ENCODE results near the gene AMIGO2.
"Not testable (repeated sequence)": the region's sequence is repeated elsewhere in the genome, so short reads cannot be mapped to it uniquely, and the experiment has no call there.

The AMIGO2 gene, protein sequence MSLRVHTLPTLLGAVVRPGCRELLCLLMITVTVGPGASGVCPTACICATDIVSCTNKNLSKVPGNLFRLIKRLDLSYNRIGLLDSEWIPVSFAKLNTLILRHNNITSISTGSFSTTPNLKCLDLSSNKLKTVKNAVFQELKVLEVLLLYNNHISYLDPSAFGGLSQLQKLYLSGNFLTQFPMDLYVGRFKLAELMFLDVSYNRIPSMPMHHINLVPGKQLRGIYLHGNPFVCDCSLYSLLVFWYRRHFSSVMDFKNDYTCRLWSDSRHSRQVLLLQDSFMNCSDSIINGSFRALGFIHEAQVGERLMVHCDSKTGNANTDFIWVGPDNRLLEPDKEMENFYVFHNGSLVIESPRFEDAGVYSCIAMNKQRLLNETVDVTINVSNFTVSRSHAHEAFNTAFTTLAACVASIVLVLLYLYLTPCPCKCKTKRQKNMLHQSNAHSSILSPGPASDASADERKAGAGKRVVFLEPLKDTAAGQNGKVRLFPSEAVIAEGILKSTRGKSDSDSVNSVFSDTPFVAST

DNA sequence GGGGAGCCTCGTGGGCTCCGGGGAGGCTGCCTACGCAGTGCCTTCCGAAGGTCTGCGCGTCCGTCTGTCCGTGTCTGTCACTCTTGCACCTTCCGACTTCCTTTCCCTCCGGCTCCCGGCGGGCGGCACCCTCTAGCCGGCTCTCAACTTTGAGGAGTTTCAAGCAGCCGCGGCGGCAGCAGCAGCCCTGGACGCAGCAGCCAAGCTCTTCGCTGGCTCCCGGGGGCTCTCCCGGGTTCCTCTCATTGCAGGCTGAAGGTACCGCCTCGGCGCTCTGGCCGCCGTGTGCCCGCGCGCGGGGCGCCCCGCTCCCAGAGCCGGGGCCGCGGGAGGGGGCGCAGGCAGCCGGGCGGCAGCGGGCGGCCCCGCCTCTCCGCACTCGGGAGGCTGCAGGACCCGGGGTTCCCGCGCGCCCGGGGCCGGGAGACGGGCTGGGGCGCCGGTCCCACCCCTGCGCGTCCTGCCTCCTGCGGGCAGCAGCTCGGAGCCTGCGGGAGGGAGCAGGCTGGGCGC, at the start of gene AMIGO2, which contains the start of gene PCED1B:
Gene AMIGO2 (minus strand): TSS at position 492 of the 513 bp plus-strand sequence. CDS start 957 bp downstream, outside the sequence.
Gene PCED1B (plus strand): TSS at position 154 of the 513 bp plus-strand sequence. CDS start 155,443 bp downstream, outside the sequence.
- peak; percentile 56 for DNase-seq (ENCODE audit: low read depth)

DNA sequence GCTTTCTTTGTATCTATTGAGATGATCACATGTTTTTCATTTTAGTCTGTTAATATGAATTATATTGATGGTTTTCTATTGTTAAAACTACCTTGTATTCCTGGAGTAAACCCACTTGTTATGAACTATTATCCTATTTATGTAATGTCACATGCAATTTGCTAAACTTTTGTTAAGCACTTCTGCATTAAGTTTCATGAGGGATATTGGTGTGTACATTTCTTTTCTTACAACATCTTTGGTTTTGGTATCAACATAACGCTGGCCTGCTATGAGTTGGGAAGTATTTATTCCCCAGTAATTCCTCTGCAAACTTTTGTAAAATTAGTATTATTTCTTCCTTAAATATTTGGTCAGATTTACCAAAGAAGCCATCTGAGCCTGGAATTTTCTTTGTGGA, 46.5 kb upstream of the AMIGO2 start:
- no peak for DNase-seq (ENCODE audit: low read depth)

DNA sequence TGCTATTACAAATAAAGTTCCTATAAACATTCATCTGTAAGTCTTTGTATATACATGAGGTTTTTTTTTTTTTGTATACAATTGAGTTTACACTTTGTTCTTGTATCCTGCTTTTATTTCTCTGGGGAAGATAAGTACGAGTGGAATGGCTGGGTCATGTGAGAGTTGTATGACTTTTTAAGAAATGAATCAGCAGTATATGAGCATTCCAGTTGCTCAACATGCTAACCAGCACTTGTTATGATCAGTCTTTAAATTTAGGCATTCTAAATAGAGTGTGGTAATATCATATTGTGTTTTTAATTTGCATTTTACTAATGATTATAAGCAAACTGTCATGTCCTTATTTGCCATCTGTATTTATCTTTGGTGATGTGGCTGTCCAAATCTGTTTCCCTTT, 44.7 kb upstream of the AMIGO2 start:
- no peak for DNase-seq (ENCODE audit: low read depth)

DNA sequence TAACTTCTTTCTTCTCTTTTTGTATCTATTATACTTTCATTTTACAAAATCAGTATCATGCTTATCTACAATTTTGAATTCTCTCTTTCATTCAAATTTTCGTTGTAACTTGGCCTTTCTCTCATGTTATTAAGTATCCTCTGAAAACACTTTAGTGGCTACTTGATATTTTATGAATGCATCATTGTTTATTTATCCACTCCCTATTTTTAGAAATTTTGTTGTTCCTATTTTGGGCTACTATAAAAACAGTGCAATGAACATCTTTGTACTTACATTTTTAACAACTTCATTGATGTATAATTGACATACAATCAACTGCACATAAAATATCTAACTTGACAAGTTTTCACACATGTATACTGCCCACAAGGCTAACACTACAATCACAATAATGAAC, 44.0 kb upstream of the AMIGO2 start:
- no peak for DNase-seq (ENCODE audit: low read depth)

DNA sequence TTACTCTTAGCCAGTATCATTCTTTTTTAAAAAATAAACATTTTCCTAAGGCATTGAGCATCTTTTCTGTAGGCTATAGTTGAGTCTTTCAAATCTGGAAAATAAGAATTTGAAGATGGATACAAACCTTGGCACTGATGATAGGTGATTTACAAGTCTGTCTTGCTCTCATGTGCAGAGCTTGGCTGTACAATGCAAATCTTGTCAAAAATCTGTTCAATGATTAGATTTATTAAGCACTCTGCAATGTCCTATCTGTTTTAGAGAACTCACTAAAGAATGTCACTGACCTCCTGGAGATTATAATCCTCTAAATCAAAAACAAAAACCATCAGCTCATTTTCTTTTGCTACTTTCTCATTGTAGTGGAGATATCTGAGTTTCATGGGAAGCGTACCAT, 42.8 kb upstream of the AMIGO2 start:
- no peak for DNase-seq (ENCODE audit: low read depth)

DNA sequence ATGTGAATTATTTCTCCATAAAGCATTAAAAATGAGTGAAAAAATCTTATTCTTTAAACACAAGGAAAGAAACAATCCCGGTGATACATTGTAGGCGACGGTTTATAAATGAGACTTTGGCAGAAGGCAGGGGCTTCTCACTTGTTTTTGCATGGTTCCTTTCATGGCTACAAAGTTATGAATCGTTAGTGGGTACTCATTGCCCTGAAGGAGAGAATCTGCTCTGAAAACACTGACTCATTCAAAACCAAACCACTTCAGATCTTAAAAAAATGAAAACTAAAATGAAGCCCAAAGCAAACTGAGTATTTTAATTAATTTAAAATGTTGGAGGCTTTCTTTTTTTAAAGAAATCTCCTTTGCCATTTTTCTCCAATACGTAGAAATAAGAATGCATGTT, 41.4 kb upstream of the AMIGO2 start:
- no peak for DNase-seq (ENCODE audit: low read depth)

DNA sequence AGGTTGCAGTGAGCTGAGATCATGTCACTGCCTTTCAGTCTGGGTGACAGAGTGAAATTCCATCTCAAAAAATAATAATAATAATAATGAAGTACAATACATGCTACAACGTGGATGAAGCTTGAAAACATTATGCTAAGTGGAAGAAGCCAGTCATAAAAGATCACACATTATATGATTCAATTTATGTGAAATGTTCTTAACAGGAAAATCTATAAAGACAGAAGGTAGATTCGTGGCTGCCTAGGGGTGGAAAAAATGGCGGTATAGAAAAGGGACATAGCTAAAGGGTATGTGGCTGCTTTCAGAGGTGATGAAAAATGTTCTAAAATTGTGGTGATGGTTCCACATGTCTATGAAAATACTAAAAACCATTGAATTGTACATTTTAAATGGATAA, 41.0 kb upstream of the AMIGO2 start:
- DNase-seq (ENCODE audit: low read depth) = no peak

DNA sequence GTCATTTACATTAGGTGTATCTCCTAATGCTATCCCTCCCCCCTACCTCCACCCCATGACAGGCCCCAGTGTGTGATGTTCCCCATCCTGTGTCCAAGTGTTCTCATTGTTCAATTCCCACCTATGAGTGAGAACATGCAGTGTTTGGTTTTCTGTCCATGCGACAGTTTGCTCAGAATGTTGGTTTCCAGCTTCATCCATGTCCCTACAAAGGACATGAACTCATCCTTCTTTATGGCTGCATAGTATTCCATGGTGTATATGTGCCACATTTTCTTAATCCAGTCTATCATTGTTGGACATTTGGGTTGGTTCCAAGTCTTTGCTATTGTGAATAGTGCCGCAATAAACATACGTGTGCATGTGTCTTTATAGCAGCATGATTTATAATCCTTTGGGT, 37.5 kb upstream of the AMIGO2 start:
- not testable (repeated sequence) for DNase-seq (ENCODE audit: low read depth)

DNA sequence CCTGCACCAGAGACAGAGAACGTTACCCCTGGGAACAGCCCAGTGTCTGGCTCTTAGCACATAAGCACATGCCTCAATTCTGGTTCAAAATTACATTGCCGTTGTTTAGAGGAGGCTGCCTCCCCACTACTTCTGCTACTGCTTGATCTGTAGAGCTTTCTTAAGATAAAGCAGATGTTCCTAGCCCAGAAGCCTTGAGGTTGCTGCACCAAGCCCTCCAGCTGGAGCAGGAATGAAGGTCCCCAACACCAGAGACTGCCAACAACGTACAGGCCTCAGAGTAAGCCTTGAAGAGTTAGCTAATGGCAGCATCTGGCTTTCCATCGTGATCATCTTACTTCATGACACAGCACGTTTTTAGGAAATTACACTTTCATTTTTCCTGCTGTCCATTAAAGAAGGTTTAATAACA, 34.7 kb upstream of the AMIGO2 start:
- no peak for DNase-seq (ENCODE audit: low read depth)

DNA sequence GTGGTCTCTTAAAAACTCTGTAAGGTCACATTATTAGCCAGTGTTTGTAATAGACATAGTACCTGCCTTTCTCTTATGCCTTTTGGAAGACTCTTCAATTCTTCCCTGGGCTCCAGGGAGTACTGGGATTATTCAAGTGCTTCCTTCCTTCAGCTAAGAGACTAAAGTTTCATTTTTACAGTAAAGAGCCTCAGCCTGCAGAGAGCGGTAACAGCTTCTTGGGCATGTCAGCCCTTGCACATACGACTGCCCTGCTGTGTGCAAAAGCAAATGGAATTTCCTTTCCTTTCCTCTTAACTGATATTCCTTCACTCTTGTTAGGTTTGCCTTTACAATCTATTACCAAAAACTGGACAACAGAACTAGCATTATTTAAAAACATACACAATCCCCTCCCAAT, 32.9 kb upstream of the AMIGO2 start:
- DNase-seq (ENCODE audit: low read depth) = no peak

DNA sequence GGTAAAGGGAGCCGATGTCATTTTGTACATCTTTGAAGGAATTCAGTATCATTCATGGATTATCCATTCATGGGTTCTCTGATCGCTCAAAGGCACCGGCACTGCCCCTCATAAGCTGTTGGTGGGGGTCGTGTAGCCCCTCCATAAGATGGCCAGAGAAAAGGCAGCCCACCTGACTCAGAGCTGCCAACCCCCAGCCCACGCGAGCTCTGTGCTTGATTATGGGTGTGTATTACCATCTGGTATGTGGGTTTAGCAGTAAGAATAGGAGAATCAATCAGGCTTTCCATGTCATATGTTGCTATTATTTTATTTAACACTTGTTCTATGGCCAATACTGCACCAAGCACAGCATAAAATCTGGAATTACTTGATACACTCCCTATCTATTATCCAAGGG, 32.1 kb upstream of the AMIGO2 start:
- DNase-seq (ENCODE audit: low read depth) = no peak

DNA sequence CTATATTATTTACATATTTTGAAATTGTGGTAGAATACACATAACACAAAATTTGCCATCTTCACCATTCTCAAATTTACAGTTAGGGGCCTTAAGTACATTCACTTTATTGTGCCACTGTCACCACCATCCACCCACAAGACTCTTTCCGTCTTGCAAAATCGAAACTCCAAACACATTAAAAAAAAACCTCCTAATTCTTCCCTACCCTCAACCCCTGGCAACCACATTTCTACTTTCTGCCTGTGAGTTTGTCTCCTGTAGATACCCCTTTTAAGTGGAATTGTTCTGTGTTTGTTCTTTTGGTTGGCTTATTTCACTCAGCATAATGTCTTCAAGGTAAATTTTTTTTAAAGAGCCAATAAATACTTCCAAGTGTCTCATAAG, 31.6 kb upstream of the AMIGO2 start:
- DNase-seq (ENCODE audit: low read depth) = no peak

DNA sequence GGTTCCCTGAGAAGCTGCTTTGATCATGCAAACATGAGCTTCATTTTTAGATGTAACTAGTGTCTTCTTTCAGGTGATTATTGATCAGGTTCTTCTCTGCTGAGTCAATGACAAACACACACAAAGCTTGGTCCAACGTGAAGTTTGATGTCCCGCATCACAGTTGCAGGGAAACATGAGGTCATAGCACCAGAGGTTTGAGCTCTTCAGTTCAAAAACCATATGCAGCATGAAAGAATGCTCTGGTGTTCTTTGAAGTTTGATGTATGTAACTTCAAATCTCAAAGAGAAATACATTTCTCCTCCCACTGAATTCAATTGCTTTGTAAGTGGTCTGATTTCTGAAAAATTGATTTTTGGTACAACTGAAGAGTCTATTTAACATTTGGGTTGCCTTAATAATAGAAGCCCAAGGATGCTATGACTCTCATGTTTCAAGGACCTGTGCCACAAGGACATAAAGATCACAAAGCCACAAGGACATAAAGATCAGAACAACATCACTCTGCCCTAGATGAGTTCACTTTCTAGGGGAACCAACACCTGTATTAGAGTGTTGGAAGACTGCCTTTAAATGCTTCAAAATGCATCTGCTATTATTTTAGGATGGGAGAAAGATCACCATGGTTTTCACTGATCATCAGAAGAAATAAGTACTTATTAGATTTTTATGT, 31.1 kb upstream of the AMIGO2 start:
- DNase-seq (ENCODE audit: low read depth) = no peak

DNA sequence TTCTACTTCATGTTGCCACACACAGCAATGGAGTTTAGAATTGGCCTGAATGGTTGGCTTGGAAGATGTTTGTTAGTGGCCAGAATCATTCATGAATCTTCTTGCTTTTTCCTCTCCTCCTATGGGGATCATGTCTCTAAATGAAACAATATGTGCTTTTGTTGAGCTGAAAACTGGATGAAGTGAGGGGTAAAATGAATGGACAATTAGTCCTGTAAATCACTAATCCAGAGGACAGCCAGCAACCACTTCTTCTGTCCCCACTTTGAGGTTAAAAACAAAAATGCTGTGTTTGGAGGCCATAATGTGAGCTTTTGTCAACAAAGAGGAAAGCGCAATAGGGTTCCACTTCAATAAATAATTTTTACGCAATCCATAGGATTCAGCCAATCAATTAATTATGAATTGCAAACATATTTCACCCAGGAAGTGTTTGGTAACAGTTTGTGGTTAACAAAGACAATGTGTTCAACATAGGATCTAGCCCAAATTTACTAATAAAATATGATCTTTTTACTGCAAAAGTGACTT, 30.3 kb upstream of the AMIGO2 start:
- no peak for DNase-seq (ENCODE audit: low read depth)

DNA sequence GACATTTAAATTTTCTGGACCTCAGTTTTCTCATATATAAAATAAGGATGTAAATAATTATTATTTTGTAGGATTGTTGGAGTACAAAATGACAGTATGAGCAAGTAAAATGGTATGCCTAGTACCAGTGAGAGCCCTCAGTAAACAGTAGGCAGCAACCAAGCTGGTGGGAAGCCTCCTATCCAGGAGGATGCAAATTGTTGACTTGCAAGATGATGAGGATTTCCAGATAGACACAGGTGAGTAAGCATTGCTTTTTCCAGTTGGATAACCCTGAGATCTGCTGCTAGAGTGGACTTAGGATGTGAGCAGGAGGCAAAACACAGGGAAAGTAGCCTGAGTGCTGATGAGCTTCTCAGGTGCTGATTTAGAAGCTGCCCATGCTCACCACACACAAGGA, 28.2 kb upstream of the AMIGO2 start:
- no peak for DNase-seq (ENCODE audit: low read depth)

DNA sequence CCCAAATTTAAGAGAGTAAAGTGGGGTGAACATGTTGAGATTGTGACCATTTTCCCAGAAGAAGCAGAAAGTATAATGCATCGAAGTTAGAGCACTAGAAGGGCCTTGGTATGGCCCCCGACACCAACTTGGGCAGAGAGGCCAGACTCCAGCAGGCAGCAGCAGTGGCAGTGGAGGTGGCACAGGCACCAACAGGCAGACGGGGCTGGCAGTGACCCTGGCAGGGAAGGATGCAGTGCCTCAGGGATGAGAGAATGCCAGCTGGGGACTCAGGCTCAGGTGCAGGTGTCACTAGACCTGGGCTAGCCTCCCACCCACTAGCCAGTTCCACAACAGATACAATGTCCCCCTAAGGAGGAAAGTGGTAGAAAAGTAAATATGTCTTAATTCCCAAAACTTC, 27.7 kb upstream of the AMIGO2 start:
- no peak for DNase-seq (ENCODE audit: low read depth)

DNA sequence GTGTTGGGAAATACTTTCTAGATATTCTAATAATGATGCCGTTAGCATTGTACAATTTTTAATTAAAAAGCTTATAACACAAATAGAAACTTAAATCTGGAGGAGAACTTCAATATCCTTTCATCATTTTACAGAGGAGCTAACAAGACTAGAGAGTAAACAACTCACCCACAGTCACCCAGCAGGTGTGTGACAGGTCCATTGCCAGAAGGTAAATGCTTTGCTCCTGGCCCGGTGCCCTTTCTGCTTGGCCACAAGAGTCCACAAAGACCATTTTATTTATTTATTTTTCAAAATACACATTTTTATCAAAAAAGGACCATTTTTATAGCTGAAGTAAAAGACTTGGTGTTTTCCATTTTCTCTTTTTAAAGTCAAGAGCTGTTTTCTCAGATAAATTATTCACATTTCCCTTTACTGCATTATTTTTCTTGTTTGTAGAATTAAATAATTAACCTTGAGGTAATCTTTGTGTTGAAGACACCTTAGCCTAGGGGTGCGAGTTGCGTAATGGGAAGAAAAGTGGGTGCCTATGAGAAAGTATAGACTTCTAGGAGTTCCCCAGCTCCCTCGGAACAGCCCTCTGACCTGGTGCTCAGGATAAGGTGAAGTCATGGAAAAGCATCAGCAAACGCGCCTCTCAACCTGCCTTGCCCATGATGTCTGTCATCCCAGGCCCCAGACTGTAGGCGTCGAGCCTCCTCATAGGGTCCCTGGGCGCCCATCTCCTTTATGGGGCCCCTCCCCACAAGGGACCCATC, 26.3 kb upstream of the AMIGO2 start:
- DNase-seq (ENCODE audit: low read depth) = no peak

DNA sequence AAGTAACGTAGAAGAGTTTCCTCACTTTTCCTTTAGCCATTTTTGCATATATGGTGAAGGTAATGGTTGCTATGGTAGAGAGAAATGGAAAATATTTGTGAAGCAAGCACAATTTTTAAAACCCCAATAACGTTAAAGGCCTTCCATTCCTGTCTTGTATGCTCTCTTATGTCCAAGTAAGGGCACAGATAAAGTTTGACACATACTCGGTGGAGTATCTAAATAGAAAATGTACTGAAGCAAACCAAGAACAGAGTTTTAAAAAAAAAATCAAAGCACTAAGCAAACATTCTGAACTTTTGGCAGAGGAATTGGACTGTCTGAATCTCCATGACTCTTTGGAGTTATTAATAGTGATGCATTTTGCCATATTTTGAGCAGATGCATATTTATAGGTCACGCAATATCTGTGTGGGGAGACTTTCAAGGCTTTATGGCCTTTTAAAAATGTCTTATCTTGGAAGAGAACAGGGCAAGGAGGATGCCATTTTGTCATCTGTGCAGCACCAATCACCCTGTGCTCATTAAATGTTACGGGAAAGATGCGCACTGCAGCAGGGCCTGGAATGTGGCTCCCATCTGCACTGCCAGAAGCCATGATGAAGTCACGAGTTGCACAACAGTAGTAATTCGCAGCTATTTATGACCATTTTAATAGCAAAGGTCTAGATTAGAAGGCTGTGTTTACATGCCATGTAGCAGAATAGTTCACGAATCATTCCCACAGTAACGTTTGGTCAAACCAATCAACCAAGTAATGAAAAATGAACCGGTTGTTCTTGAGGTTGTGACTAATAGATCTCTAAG, 23.3 kb upstream of the AMIGO2 start:
- DNase-seq (ENCODE audit: low read depth) = no peak

DNA sequence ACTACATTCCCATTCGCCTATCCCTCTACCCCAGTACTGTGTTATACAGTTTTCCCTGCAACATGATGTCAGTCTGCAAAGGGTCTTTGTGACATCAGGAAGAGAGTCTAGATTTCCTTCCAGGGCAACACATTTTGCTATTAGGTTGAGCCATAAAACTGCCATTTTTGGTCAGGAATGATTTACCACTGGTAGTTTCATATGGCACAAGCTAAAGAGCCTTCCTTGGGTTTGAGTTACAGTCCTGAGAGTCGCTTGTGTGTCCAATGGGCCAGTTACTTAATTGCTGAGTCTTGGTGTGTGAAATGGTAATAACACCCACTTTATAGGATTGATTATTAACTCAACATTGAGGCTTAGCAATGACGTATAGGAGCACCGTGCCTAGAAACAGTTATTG, 22.6 kb upstream of the AMIGO2 start:
- no peak for DNase-seq (ENCODE audit: low read depth)

DNA sequence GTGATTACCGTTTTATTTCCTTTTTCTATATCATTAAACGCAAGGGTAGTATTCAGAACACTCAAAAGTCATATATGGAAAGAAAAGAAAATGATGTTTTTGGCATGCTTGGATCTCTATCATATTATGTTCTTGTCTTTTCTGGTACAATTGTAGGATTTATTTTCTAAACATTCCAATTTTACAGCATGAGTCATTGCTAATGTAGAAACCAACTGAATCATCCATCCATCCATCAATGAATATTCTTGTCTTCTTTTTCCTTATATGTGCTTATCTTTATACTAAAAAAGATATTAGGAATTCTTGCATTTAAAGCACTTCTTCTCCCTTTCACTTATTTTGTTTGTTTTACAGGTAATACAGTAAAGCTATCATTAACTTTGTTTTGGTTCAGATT, 20.4 kb upstream of the AMIGO2 start:
- DNase-seq (ENCODE audit: low read depth) = no peak

DNA sequence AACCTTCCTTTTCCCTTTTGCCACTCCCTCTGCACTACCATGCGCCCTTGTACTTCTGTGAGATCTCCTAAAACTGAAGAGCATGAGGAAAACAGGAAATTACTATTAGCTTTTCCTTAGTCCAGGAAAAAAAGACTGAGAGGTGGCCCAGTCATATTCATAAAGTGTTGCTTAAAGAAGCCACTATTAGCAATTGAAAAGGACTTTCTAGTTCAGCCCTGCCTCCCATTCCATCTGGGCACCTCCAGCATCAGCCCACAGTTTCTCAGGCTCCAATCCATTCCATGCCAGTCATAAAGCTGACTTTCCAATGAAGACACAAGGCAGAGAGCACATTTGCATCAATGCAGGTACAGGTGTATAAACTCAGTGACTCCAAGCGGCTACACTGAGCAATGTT, 19.9 kb upstream of the AMIGO2 start:
- DNase-seq (ENCODE audit: low read depth) = no peak

Data from activated T-helper 9 cell treated with anti-CD3 and anti-CD28 coated beads, Interleukin-2, amount 50 U/mL, for 16 hours (primary cell).